ENCODE results near the gene TRAPPC3.

TRAPPC3 gene

DNA sequence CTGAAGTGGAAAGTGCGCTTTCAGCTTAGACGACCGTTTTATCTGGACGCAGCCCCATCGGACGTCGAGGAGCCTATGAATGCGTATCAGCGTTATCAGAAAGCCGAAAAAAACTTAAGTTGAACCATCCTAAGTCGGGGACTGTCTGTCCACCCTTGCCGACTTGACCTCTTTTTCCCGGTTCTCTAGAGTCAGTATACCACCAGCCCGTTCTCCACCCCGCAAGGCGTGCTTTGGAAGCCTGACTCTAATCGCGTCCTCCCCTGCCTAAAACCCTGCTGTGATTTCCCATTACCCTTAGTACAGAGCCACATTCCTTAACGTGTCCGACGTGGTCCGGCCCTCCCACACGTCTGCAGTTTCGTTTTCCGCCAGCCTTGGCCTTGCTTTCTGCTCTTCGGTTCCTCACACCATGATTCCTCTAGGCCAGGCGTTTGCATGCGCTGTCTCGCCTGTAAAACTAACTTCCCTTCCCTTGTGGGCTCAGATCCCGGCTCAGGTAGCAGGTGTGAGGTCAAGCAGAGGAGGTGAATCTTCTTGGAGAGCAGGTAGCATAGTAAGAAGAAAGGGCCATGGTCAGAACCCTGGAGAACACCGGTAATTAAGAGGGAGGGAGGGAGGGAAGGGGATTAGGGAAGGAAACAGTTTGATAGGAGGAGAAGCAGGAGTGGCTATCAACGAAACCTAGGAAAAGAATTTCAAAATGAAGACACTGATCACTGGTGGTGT lies 59.7 kb downstream of the TRAPPC3 start:
- no peak for TF ChIP-seq ZFX (IDR thresholded peaks at IDR 0.05; ENCODE audit: borderline replicate concordance)
- TF ChIP-seq, protein P1, sequence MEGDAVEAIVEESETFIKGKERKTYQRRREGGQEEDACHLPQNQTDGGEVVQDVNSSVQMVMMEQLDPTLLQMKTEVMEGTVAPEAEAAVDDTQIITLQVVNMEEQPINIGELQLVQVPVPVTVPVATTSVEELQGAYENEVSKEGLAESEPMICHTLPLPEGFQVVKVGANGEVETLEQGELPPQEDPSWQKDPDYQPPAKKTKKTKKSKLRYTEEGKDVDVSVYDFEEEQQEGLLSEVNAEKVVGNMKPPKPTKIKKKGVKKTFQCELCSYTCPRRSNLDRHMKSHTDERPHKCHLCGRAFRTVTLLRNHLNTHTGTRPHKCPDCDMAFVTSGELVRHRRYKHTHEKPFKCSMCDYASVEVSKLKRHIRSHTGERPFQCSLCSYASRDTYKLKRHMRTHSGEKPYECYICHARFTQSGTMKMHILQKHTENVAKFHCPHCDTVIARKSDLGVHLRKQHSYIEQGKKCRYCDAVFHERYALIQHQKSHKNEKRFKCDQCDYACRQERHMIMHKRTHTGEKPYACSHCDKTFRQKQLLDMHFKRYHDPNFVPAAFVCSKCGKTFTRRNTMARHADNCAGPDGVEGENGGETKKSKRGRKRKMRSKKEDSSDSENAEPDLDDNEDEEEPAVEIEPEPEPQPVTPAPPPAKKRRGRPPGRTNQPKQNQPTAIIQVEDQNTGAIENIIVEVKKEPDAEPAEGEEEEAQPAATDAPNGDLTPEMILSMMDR (IDR thresholded peaks at IDR 0.05): no peak
- H3K27ac ChIP-seq: peak overlapping the region; percentile 70

DNA sequence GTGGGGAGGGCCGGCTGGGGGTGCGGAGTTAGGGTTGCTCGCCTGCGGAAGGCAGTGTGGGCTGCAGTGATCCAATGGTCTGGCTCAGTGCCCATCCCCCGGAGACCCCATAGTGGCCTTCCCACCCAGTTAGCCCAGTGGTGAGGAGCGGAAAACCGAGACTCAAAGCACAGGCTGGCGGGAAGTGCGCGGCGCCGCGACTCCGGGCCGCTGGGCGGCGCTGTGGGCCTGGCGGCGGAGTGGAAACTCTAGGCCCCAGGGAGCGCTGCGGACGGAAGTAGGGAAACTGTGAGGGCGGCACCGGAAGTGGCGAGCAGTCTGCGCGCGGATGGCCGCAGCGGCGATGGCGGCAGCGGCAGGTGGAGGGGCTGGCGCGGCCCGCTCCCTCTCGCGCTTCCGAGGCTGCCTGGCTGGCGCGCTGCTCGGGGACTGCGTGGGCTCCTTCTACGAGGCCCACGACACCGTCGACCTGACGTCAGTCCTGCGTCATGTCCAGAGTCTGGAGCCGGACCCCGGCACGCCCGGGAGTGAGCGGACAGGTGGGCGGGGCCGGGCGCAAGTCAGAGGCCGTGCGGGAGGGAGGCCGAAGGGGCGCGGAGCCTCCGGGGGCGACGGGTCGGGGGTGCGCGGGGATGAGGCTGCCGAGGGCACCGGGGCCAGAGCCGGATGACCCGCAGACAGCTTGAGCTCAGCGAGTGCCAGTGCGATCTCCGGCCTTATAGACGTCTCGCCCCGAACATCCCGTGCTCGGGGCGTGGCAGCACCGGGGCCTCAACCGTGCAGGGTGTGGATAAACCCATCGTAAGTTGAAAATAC lies 60.5 kb downstream of the TRAPPC3 start, which contains the start of gene ADPRS:
Gene ADPRS (plus strand): TSS at position 316 of the 816 bp plus-strand sequence. CDS start 13 bp downstream, at position 329.
- TF ChIP-seq, protein P1 (IDR thresholded peaks at IDR 0.05): peak; percentile 99
- TF ChIP-seq ZFX (IDR thresholded peaks at IDR 0.05; ENCODE audit: borderline replicate concordance): no peak
- H3K27ac ChIP-seq: peak within 1 kb of the TSS; percentile 70

DNA sequence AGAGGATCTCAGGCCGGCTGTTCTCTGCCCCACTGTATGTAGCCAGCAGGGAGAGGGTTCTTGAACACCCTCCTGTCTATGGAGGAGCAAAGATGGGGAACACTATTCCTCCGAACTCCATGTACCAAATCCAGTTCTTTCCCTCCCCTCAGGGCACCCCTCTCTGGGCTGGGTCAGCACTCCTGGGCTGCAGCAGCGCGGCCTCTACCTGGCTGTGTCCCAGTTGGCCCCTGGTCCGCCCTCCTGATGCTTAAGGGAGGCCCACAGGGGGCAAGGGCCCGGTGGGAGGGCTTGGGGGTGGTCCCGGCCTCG lies 61.1 kb downstream of the TRAPPC3 start:
- peak overlapping the region; percentile 70 for H3K27ac ChIP-seq
- no peak for TF ChIP-seq ZFX (IDR thresholded peaks at IDR 0.05; ENCODE audit: borderline replicate concordance)
- TF ChIP-seq, protein P1 (IDR thresholded peaks at IDR 0.05): no peak

DNA sequence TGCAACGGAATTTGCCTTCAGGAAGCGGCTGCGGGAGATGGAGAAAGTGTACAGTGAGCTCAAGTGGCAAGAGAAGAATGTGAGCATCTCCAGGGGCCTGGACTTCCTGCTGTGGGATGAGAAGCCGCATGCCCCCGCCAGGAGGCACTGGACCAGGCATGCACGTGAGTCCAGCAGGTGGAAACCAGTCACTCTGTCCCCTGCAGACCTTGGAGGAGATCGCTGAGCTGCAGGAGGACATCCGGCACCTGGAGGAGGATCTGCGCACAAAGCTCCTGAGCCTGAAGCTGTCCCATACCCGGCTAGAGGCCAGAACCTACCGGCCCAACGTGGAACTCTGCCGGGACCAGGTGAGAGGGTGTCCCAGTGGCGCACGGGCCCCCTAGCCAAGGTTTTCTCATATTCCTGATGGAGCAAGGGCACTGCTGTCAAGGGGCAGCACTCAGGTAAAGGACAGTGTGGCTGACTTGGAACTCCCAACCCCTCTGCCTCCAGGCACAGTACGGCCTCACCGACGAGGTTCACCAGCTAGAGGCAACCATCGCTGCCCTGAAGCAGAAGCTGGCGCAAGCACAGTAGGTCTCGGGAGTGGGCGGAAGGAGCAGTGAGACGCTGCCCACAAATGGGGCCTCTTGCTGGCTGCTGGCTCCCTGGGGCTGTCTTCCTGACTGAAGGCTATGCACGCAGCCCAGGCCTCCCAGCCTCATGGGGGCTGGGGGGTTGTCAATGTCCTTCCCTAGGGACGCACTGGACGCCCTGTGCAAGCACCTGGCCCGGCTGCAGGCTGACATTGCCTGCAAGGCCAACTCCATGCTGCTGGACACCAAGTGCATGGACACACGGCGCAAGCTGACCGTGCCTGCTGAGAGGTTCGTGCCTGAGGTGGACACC lies 61.8 kb downstream of the TRAPPC3 start:
- TF ChIP-seq, protein P1 (IDR thresholded peaks at IDR 0.05): no peak
- TF ChIP-seq ZFX (IDR thresholded peaks at IDR 0.05; ENCODE audit: borderline replicate concordance): no peak
- H3K27ac ChIP-seq: no peak overlapping the region
